Measurements from ENCODE around the gene DTHD1.

Gene DTHD1

DNA sequence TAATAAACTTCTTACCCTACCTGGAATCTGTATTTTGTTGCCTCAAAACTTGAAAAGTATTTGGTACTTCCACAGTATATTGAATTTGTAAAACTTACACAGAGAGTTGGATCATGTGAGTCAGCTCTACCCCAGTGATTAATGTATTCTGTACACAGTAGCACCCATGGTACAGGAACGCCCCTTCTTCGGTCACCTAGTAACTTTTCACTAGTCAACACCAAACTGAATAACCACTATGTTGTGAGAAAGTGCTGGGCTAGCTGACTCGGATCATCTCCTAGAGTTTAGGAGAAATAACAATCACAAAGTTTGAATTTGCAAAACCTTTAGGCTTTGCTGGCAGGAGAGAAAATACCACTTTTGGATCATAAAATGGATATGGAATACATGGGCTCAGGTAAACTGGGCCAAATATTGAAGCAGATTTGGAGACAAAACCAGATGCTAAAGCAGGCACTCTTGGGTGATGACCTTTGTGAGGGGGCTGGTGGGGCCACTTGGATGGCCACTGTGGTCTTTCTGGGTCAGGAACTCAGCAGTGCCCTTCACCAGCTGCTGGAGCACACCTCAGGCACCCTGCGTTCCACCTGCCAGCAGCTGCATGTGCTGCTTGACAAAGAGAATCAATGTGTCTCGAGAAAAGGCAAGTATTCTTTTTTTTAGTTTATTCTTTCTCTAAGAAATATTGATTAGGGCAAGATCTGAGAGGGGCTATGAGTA lies at the start of gene DTHD1:
Gene DTHD1 (plus strand): TSS at position 233 of the 723 bp plus-strand sequence. CDS start 143 bp downstream, at position 376.
- TF ChIP-seq, protein P1, sequence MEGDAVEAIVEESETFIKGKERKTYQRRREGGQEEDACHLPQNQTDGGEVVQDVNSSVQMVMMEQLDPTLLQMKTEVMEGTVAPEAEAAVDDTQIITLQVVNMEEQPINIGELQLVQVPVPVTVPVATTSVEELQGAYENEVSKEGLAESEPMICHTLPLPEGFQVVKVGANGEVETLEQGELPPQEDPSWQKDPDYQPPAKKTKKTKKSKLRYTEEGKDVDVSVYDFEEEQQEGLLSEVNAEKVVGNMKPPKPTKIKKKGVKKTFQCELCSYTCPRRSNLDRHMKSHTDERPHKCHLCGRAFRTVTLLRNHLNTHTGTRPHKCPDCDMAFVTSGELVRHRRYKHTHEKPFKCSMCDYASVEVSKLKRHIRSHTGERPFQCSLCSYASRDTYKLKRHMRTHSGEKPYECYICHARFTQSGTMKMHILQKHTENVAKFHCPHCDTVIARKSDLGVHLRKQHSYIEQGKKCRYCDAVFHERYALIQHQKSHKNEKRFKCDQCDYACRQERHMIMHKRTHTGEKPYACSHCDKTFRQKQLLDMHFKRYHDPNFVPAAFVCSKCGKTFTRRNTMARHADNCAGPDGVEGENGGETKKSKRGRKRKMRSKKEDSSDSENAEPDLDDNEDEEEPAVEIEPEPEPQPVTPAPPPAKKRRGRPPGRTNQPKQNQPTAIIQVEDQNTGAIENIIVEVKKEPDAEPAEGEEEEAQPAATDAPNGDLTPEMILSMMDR (IDR thresholded peaks at IDR 0.05; ENCODE audit: low read length, missing control alignments), result no peak
- no peak within 1 kb of the TSS for H3K4me3 ChIP-seq (replicated peaks; ENCODE audit: low read depth, low read length)
- DNase-seq (ENCODE audit: low read depth), result no peak

- H3K4me3 ChIP-seq (replicated peaks; ENCODE audit: low read depth, low read length), result no peak overlapping the region
- no peak for DNase-seq (ENCODE audit: low read depth)
- TF ChIP-seq, protein P1 (IDR thresholded peaks at IDR 0.05; ENCODE audit: low read length, missing control alignments), result no peak
These were observed 47.7 kb upstream of the DTHD1 start for GRCh38 chr4:36233567-36234266.

DNA sequence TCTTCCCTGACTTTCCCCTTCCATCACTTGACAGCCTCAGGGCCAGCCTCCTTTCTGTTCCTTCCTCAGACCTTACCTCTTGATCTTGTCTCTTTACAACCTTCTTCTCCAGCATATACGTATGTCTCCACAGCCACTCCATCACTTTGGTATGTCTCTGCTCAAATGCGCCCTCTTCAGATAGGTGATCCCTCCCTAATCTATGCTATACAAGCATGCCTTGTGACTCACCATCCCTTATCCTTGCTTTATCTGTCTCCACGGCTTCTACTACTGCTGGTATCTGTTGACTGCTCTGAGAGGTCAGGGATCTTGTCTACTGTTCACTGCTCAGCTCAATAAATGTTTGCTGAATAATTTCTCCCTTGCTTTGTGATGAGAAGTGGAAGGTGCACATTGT lies 46.1 kb upstream of the DTHD1 start:
- DNase-seq (ENCODE audit: low read depth), result no peak
- H3K4me3 ChIP-seq (replicated peaks; ENCODE audit: low read depth, low read length), result no peak overlapping the region
- TF ChIP-seq, protein P1 (IDR thresholded peaks at IDR 0.05; ENCODE audit: low read length, missing control alignments), result no peak

DNA sequence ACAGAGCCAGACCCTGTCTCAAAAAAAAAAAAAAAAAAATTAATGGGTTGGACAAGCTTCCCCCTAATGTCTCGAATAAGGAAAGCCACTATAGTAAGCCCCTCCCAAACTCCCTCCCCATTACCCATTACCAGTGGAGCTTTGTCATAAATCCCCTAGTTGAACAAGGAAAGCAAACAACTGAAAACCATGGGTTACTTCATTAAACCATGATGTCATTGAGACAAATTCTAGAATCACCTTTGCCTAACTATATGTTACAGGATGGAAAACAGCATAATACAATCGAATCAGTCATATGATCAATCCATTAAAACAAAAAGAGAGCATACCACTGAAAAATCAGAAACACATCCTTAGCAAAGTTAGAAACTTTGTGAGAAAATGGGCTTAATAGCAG lies 45.3 kb upstream of the DTHD1 start:
- TF ChIP-seq, protein P1 (IDR thresholded peaks at IDR 0.05; ENCODE audit: low read length, missing control alignments), result no peak
- no peak overlapping the region for H3K4me3 ChIP-seq (replicated peaks; ENCODE audit: low read depth, low read length)
- no peak for DNase-seq (ENCODE audit: low read depth)

- TF ChIP-seq, protein P1 (IDR thresholded peaks at IDR 0.05; ENCODE audit: low read length, missing control alignments), result no peak
- no peak for DNase-seq (ENCODE audit: low read depth)
- H3K4me3 ChIP-seq (replicated peaks; ENCODE audit: low read depth, low read length), result no peak overlapping the region
These were observed 43.8 kb upstream of the DTHD1 start for GRCh38 chr4:36237366-36238313.

- TF ChIP-seq, protein P1 (IDR thresholded peaks at IDR 0.05; ENCODE audit: low read length, missing control alignments), result no peak
- no peak overlapping the region for H3K4me3 ChIP-seq (replicated peaks; ENCODE audit: low read depth, low read length)
- DNase-seq (ENCODE audit: low read depth), result no peak
These were observed 39.6 kb upstream of the DTHD1 start for GRCh38 chr4:36241771-36242170.
